Brain microvascular endothelial cell (primary cell): ENCODE results near the gene ACIN1.
A peak's percentile ranks its signal among the peaks of the same experiment; 100 is the strongest.

Experiments used
- DNase-seq: peaks from one replicate; pipeline ENCODE4 v3.0.0-alpha.2; 2020
- H3K27ac ChIP-seq: fragments of 250-450 bp; sonication (Bioruptor Pico); 2 replicates; pipeline ENCODE4 v1.5.1; 2020; ENCODE audit warnings: mild to moderate bottlenecking, moderate library complexity
- H3K27me3 ChIP-seq: fragments of 250-450 bp; sonication (Bioruptor Pico); replicated peaks from 2 replicates; pipeline ENCODE4 v1.5.1; 2020; ENCODE audit warnings: mild to moderate bottlenecking
- H3K36me3 ChIP-seq: fragments of 250-450 bp; sonication (Bioruptor Pico); replicated peaks from 2 replicates; pipeline ENCODE4 v1.5.1; 2020; ENCODE audit warnings: mild to moderate bottlenecking
- H3K4me3 ChIP-seq: 2 replicates; pipeline ENCODE4 v1.5.1; 2011; ENCODE audit warnings: low read depth, mild to moderate bottlenecking, control low read depth, low read length, moderate library complexity
- in situ Hi-C: cut with HindIII; loops from 2 replicates; pipeline ENCODE4 v1.10.0; 2017; ENCODE audit warnings: low sequenced_read_pairs, low pct_ligation_motif_present
- TF ChIP-seq, protein P1 (sequence below): IDR thresholded peaks from 2 replicates; pipeline ENCODE4 v1.5.1; 2011; ENCODE audit warnings: low read depth, mild to moderate bottlenecking, moderate library complexity, low read length, control low read depth, inconsistent platforms; ENCODE audit errors: missing control alignments

ACIN1 gene

DNA sequence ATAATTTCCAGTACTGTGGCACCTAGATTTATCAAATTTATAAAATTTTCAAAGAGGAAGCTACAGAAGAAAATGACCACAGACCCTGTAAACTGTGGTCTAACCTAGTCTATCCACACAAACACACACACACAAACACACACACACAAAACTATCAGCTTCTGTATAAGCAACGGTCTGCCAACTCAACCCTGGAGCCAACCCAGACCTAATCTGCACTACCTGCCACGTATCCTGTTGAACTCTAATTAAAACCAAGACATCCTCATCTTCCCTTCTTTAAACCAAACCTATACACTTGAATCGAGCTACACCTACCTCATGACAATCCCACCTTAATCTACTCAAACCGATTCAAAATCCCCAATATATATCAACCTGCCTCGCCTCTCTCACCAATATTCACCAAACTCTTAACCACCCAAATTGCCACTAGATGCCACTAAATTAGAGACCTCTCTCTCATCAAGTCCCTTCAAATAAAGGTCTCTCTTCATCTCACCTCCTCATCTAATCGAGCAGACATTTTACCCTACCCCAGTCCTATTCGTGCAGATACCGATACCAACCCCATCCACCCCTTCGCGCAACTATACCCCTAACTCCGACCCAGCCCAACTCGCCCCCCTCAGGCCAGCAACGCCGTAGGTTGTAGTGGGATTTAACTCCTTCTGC, 808 bp downstream of the ACIN1 start:
- no peak for DNase-seq
- in situ Hi-C loops: no loop called here
- Histone ChIP-seq H3K36me3 (peaks cover 32% of the 10 kb centered on the region), H3K27me3 (no peaks in the 10 kb centered on the region), H3K4me3 (peak overlapping the region; percentile 100), H3K27ac (peak overlapping the region; percentile 97)
- TF ChIP-seq, protein P1, sequence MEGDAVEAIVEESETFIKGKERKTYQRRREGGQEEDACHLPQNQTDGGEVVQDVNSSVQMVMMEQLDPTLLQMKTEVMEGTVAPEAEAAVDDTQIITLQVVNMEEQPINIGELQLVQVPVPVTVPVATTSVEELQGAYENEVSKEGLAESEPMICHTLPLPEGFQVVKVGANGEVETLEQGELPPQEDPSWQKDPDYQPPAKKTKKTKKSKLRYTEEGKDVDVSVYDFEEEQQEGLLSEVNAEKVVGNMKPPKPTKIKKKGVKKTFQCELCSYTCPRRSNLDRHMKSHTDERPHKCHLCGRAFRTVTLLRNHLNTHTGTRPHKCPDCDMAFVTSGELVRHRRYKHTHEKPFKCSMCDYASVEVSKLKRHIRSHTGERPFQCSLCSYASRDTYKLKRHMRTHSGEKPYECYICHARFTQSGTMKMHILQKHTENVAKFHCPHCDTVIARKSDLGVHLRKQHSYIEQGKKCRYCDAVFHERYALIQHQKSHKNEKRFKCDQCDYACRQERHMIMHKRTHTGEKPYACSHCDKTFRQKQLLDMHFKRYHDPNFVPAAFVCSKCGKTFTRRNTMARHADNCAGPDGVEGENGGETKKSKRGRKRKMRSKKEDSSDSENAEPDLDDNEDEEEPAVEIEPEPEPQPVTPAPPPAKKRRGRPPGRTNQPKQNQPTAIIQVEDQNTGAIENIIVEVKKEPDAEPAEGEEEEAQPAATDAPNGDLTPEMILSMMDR: peak; percentile 60

- Histone ChIP-seq H3K36me3 (peaks cover 32% of the 10 kb centered on the region), H3K27ac (no peak overlapping the region), H3K4me3 (peak overlapping the region; percentile 100), H3K27me3 (no peaks in the 10 kb centered on the region)
- no peak for DNase-seq
- TF ChIP-seq, protein P1: no peak
- in situ Hi-C loops: no loop called here
These were observed 1.4 kb downstream of the ACIN1 start for GRCh38 chr14:23093526-23093925.

GRCh38 chr14:23093104-23093503, 1.8 kb downstream of the ACIN1 start:
- TF ChIP-seq, protein P1: no peak
- Histone ChIP-seq H3K4me3 (no peak overlapping the region), H3K27ac (no peak overlapping the region), H3K27me3 (no peaks in the 10 kb centered on the region), H3K36me3 (peaks cover 30% of the 10 kb centered on the region)
- in situ Hi-C loops: no loop called here
- no peak for DNase-seq

DNA sequence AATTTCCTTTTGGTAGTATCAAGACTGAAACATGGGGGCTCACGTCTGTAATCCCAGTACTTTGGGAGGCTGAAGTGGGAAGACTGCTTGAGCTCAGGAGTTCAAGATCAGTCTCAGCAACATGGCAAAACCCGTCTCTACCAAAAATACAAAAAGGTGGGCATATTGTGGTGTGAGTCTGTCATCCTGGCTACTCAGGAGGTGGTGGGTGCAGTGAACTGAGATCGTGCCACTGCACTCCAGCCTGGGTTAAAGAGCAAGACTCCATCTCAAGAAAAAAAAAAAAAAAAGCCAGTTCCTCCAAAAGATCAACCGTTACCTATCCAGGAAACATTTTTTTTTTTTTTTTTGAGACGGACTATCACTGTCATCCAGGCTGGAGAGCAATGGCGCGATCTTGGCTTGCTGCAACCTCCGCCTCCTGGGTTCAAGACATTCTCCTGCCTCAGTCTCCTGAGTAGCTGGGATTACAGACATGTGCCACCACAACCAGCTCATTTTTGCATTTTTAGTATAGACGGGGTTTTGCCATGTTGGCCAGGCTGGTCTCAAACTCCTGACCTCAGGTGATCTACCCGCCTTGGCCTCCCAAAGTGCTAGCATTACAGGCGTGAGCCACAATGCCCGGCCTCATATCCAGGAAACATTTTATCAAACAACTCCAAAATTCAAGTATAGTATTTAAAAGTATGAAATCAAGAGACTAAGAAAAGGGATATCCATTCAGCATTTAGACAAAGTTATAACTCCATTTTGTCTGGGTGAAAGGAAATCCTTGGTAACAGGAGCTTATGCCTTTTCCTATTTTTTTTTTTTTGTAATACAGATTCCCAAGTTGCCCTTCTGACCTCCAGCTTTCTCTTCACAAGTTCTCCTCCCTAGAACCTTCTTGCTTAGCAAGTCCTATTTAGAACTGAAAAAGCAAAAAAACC, 3.4 kb downstream of the ACIN1 start:
- TF ChIP-seq, protein P1: no peak
- H3K36me3 ChIP-seq: peaks cover 27% of the 10 kb centered on the region
- no peak overlapping the region for H3K4me3 ChIP-seq
- no peak overlapping the region for H3K27ac ChIP-seq
- in situ Hi-C loops: no loop called here
- DNase-seq: no peak
- no peaks in the 10 kb centered on the region for H3K27me3 ChIP-seq

GRCh38 chr14:23090254-23090636, 4.7 kb downstream of the ACIN1 start:
- Histone ChIP-seq H3K27me3 (no peaks in the 10 kb centered on the region), H3K4me3 (no peak overlapping the region), H3K27ac (no peak overlapping the region), H3K36me3 (peaks cover 40% of the 10 kb centered on the region)
- TF ChIP-seq, protein P1: no peak
- DNase-seq: no peak
- in situ Hi-C loops: no loop called here
